Epidermal melanocyte (primary cell): ENCODE results near the gene MAMDC2.
"Not testable (repeated sequence)": the region's sequence is repeated elsewhere in the genome, so short reads cannot be mapped to it uniquely, and the experiment has no call there.

ENCODE experiments used
- DNase-seq: peaks from one replicate; pipeline ENCODE4 v3.0.0; 2011; ENCODE audit warnings: low spot score; ENCODE audit not compliant: insufficient read length

Gene MAMDC2

GRCh38 chr9:70038171-70038621 is 5.5 kb upstream of the MAMDC2 start:
- not testable (repeated sequence) for DNase-seq

GRCh38 chr9:70040376-70040903 is 3.2 kb upstream of the MAMDC2 start:
- no peak for DNase-seq

- no peak for DNase-seq
Observed at GRCh38 chr9:70042461-70043215, 1.0 kb upstream of the MAMDC2 start.

GRCh38 chr9:70043285-70043684 is 363 bp upstream of the MAMDC2 start:
- no peak for DNase-seq

DNA sequence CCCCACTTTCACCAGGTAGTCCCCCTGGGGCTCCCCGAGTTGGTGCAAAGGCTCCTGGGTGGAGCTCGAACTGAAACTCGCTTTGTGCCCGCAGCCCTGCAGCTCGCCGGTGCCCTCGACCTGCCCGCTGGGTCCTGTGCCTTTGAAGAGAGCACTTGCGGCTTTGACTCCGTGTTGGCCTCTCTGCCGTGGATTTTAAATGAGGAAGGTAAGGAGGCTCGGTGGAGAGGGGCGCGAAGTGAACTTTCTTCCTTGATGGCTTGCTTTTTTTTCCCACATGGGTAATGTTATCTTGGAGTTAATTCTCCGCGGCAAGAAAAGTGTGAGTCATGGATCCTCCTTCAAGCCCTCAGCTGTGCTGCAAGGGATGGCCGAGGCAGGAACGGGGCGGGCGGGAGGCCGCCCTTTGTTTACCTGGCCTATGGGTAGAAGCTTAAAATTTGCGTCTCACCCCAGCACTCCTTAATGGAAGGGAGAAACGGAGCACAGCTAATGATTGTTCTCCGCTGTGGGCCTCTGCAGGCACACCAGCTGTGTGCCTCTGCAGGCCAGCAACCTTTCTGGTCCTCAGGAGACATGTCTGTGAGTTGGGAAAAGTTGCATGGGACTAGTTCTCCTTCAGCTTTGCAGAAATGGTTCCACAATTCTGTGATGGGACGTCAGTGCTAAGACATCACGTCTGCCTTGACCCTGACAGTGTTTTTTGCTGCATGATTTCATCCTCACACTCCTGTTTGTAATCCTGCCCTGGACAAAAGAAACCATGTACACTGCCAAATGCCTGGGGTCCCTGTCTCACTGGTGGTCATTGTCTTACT is 1.1 kb downstream of the MAMDC2 start:
- DNase-seq: no peak

GRCh38 chr9:70045452-70045851 is 1.8 kb downstream of the MAMDC2 start:
- no peak for DNase-seq

GRCh38 chr9:70046274-70047070 is 2.8 kb downstream of the MAMDC2 start:
- DNase-seq: no peak

GRCh38 chr9:70049236-70049635 is 5.6 kb downstream of the MAMDC2 start:
- peak; percentile 83 for DNase-seq

DNA sequence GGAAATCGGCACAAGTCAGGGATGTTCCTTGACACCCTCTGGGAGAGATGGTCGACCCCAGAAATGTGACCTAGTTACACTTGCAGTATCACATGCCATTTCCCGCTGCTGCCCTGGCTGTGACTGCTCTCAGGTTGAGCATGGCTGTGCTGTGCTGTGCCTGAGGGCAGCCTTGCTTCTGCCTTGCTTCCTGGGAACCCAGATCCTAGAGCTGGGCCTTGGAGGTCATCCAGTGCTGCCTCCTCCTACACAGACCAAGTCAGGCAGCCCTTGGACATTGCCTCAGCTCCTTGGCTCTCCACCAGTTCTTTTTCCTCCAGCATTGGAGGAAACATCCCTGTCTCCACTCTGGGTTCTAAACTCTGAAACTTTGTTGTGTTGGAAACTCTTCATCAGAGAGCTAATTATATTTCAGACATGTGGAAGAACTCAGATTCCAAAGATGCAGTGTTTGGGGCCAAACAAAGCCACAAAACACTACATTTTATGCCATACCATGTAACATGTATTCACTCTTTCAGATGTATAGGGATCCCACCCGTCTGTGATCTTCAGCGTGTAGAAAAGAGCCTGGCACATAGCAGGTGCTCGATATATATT is 6.1 kb downstream of the MAMDC2 start:
- peak; percentile 43 for DNase-seq

DNA sequence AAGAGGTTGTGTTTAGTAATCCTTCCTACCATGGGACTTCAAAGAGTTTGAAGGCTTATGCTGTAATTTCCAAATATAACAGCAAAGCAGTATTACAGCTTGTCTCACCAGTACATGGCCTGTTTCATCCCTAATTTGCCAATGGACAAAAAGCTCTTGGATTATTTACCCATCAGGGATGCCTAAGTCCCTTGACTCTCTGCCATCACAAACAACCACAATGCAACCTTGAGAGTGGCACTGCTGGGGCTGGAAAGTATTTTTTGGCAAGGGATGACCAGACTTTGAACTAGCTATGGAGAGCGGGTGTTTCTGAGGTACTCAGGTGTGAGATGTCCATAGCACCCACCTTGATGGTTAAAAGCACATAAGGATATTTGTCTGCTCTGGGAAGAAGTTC is 9.1 kb downstream of the MAMDC2 start:
- no peak for DNase-seq

GRCh38 chr9:70053864-70054263 is 10.2 kb downstream of the MAMDC2 start:
- DNase-seq: no peak

- DNase-seq: no peak
Observed at GRCh38 chr9:70054521-70054920, 10.9 kb downstream of the MAMDC2 start.

DNA sequence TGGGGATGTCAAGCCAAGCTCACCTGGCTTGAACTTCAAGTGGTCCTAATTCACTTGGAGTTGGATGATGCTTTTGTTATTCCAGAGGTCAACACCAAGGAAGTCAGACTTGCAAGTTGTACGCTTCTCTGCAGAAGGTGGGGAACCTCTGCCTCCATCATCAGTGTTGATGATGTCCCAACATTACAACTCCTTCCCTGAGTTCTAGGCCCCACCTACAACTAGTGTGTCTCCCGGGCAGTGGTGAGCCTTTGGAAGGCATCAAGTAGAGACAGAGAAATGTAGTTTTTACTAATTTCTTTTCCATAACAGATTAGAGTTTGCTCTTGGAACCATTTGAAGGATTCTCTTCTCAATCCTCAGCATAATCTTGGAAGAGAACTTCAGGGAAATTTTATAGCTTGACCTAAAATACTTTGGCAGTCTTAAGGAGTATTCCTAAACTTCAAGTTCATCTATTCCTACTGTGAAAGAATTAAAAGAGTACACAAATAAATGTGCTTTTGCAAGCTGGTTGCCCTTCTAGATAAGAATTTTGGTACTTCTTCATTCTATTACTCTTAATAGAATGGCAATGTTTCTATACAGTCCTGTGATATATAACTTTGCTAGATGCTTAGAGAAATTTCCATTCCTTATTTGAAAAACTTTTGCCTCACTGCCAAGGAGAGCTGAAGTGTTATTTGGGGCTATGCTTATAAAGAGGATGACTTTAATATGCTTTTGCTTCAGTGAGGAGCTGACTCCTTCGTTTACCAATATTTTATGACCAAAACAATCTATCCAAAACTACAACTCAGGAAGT is 12.0 kb downstream of the MAMDC2 start:
- no peak for DNase-seq

DNA sequence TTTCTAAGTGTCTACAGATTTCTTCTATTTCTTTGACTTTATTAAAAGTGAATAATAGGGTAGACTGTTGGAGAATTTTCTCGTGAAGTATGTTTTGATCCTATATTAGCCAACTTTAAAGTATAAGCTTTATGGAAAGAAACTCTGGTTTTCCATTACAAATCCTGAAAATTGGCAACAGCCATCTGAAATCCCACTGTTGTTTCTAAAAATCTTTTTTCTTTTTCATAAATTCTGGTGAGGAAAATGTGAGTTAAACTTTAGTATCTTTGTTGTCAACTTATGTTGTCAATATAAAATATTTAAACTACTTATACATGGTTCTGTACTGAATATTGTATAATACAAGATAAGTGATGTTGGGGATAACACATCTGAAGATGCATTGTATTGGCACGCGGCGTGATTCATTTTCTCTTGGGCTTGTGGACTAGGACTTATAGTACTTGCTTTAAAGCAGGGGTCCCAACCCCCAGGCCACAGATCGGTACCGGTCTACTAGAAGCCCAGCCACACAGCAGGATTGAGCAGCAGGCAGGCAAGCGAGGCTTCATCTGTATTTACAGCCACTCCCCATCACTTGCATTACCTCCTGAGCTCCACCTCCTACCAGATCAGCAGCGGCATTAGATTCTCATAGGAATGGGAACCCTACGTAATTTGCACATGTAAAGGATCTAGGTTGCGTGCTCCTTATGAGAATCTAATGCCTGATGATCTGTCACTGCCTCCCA is 12.7 kb downstream of the MAMDC2 start:
- no peak for DNase-seq

DNA sequence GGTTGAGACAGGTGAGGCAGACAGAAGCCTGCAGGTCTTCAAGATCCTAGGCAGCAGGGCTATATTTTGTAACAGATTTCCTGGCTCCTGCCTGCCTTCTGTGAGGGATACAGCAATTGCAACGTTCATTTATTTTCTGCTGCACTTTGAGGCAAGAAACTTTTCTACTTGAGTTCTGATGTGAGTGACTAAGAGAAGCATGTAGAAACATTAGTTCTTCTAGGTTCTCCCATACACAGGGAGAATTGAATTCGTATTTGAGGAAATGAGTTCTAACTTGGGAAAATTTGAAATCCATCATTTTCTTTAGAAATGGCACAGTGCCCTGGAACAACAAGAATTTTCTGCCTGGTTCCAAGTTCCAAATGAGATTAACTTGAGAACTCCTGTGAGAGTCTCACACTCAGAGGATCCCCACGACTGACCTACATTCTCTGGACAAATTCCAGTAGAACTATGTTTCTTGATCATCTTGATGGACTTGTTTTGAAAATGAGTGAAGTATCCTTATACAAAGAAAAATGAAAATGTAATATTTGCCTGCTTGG is 15.0 kb downstream of the MAMDC2 start:
- DNase-seq: no peak

GRCh38 chr9:70060148-70060882 is 16.7 kb downstream of the MAMDC2 start:
- no peak for DNase-seq

GRCh38 chr9:70060883-70061507 is 17.3 kb downstream of the MAMDC2 start:
- no peak for DNase-seq

DNA sequence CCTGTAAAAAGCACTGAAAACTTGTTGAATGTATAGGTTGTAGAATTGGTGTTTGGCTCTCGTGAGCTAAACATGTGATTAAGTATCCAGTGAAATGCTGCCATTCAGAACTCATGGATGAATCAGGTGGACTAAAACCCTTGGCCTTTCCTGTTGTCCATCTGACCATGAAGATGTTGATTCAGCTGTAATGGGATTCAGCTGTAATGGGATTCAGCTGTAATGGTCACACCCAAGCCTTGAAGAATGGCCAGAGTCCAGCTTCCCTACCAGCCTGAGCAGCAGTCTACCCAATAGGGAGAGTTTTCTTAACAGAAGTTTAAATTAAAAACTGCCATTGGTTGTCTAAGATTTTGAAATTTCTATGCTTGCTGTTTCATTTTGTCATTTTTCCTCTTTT is 18.1 kb downstream of the MAMDC2 start:
- DNase-seq: no peak
